ENCODE results near the gene ASPG.

ASPG gene

GRCh38 chr14:104119119-104119487 is 33.6 kb downstream of the ASPG start:
- DNase-seq, result no peak

GRCh38 chr14:104119488-104120251 is 34.2 kb downstream of the ASPG start:
- DNase-seq, result no peak

GRCh38 chr14:104120281-104120741 is 34.8 kb downstream of the ASPG start:
- DNase-seq, result no peak

GRCh38 chr14:104121142-104121541 is 35.6 kb downstream of the ASPG start:
- DNase-seq, result no peak

- no peak for DNase-seq
These were observed 38.4 kb downstream of the ASPG start for GRCh38 chr14:104123879-104124278.

GRCh38 chr14:104125011-104125410 is 39.5 kb downstream of the ASPG start:
- DNase-seq, result no peak

- DNase-seq, result no peak
These were observed 41.3 kb downstream of the ASPG start for GRCh38 chr14:104126753-104127152.

GRCh38 chr14:104128981-104129380 is 43.5 kb downstream of the ASPG start:
- DNase-seq, result no peak

GRCh38 chr14:104129556-104129955 is 44.1 kb downstream of the ASPG start:
- no peak for DNase-seq

GRCh38 chr14:104130974-104131651 is 45.6 kb downstream of the ASPG start:
- DNase-seq, result no peak

- no peak for DNase-seq
These were observed 46.6 kb downstream of the ASPG start for GRCh38 chr14:104131968-104132732.

- no peak for DNase-seq
These were observed 47.5 kb downstream of the ASPG start for GRCh38 chr14:104132981-104133380.

- no peak for DNase-seq
These were observed 48.0 kb downstream of the ASPG start for GRCh38 chr14:104133496-104133895.

GRCh38 chr14:104134061-104134965 is 48.8 kb downstream of the ASPG start:
- no peak for DNase-seq

- DNase-seq, result no peak
These were observed 49.8 kb downstream of the ASPG start for GRCh38 chr14:104135121-104135903.

- DNase-seq, result no peak
These were observed 50.5 kb downstream of the ASPG start for GRCh38 chr14:104135904-104136471.

- DNase-seq, result no peak
These were observed 51.2 kb downstream of the ASPG start for GRCh38 chr14:104136472-104137296.

GRCh38 chr14:104137297-104138097 is 52.0 kb downstream of the ASPG start:
- peak; percentile 61 for DNase-seq

GRCh38 chr14:104138098-104138717 is 52.7 kb downstream of the ASPG start, which contains the start of gene KIF26A:
TSS of gene KIF26A (plus strand) at chr14:104138587. CDS start at chr14:104138723, 136 bp downstream.
- peak; percentile 69 for DNase-seq
